ENCODE results near the gene SLC25A18. TPM values are rescaled to one million over a fixed set of nuclear protein-coding genes. Genes with fewer than 3 reads are reported as not detected.
A peak's percentile ranks its signal among the peaks of the same experiment; 100 is the strongest.

SLC25A18 gene
- total and polyA plus RNA-seq, 10 of the 15 experiments (the other 5 are each of a cell fraction or from before 2014, with no cell fraction given), result 0.03 to 0.09 TPM; not detected in 8

- no peak for TF ChIP-seq ZNF622 (IDR thresholded peaks at IDR 0.05)
- TF ChIP-seq IKZF2 (IDR thresholded peaks at IDR 0.05), result peak in 1 of 2 experiments; percentile 11; a peak in 1 of 4 replicates
These were observed 64.7 kb downstream of the SLC25A18 start (continued) for GRCh38 chr22:17627961-17628405.

- ATAC-seq (peak; percentile 100), FAIRE-seq (peak; percentile 100), DNase-seq (ENCODE audit: low read depth, low spot score) (peak; percentile 88)
- ChIA-PET CTCF (interaction anchor here (0.7 to 1.2 kb wide), 3 partner anchors 9 to 448 kb away, joined by 3 to 4 read pairs (median 3); no protein-coding TSS in a partner anchor), SMC1A (ENCODE audit: uncharacterized antibody, unreplicated experiment) (no interaction called here), POLR2A (interaction anchor here (0.7 kb wide), 1 partner anchor 11 kb away, joined by 3 read pairs; no protein-coding TSS in a partner anchor), RAD21 (ENCODE audit: unreplicated experiment) (interaction anchor here (0.7 kb wide), 1 partner anchor 70 kb away, joined by 3 read pairs; no protein-coding TSS in a partner anchor)
- Histone ChIP-seq H4K20me1 (ENCODE audit: control insufficient read depth, insufficient read depth) (no peaks in the 10 kb centered on the region), H2AFZ (ENCODE audit: control insufficient read depth, low read depth, low read length) (peak within 1 kb of the TSS; percentile 90), H3K36me3 (ENCODE audit: control insufficient read depth in 2 of 2, insufficient read depth in 2 of 2, low read length in 1 of 2) (peaks cover 0 to 3% of the 10 kb centered on the region in 2 experiments; a peak in 1 of 4 replicates), H3K79me2 (ENCODE audit: control insufficient read depth, insufficient read depth, low read length) (peaks cover 27% of the 10 kb centered on the region), H3K27me3 (replicated peaks in 1 of 2; ENCODE audit: control insufficient read depth in 2 of 2, insufficient read depth in 2 of 2, low read length in 1 of 2) (no peaks in the 10 kb centered on the region), H3K27ac (ENCODE audit: control insufficient read depth, insufficient read depth) (peak within 1 kb of the TSS; percentile 76), H3K4me1 (ENCODE audit: control insufficient read depth, insufficient read depth, low read length) (no peaks in the 10 kb centered on the region), H3K9ac (ENCODE audit: control insufficient read depth, insufficient read depth, low read length) (peak within 1 kb of the TSS; percentile 94), H3K9me3 (replicated peaks; ENCODE audit: control insufficient read depth, insufficient read depth, low read length) (no peaks in the 10 kb centered on the region), H3K4me3 (peak within 1 kb of the TSS; percentile 98), H3K4me2 (ENCODE audit: control insufficient read depth, insufficient read depth) (peak within 1 kb of the TSS; percentile 77)
- in situ Hi-C loops (cut with MboI), result loop anchor here (25.0 kb wide), 1 partner anchor 1809 kb away; the partner anchor contains the start of genes C22orf39, HIRA and MRPL40
- no TSS peak for BruUV-seq (replicated peaks)
- intact Hi-C loops (cut with micrococcal nuclease; ENCODE audit: unreplicated experiment), result loop anchor here (5.0 kb wide), 1 partner anchor 149 kb away; no protein-coding TSS in a partner anchor
- WGBS (ENCODE audit: insufficient coverage, insufficient replicate concordance, low lambda C conversion rate, missing lambda C conversion rate), result under 1% methylated on average over 45 of the region's 45 CpGs
- TF ChIP-seq TCF12 (IDR thresholded peaks at IDR 0.05; ENCODE audit: low read depth, low read length), result no peak
- no peak for TF ChIP-seq MEF2A (IDR thresholded peaks at IDR 0.05; ENCODE audit: insufficient read depth, low read depth, low read length)
- no peak for TF ChIP-seq KAT2A (conservative IDR thresholded peaks at IDR 0.05; ENCODE audit: control insufficient read depth, low read depth, low read length)
- TF ChIP-seq POU2F2 (IDR thresholded peaks at IDR 0.05; ENCODE audit: borderline replicate concordance, low read depth, low read length), result 0 out of 3 replicates have a peak, but pooled peaks have one; percentile 16
- TF ChIP-seq RELB (IDR thresholded peaks at IDR 0.05; ENCODE audit: low read depth), result peak; percentile 79
- TF ChIP-seq CEBPB (IDR thresholded peaks at IDR 0.05; ENCODE audit: borderline replicate concordance in 1 of 2, low read depth in 2 of 2, low read length in 2 of 2), result no peak
- peak; percentile 51; the same call in 1 of the 2 replicates for TF ChIP-seq HCFC1 (IDR thresholded peaks at IDR 0.05; ENCODE audit: low read length)
- no peak for TF ChIP-seq NRF1 (conservative IDR thresholded peaks at IDR 0.05; ENCODE audit: low read depth, low read length)
- TF ChIP-seq NBN (IDR thresholded peaks at IDR 0.05), result peak; percentile 65; the same call in 1 of the 2 replicates
- peak; percentile 83 to 86 for TF ChIP-seq IKZF2 (IDR thresholded peaks at IDR 0.05)
- peak; percentile 94 for TF ChIP-seq GABPA (IDR thresholded peaks at IDR 0.05; ENCODE audit: low read depth)
- TF ChIP-seq MYB (IDR thresholded peaks at IDR 0.05; ENCODE audit: borderline replicate concordance, low read depth, low read length), result no peak
- peak; percentile 69; the same call in 1 of the 2 replicates for TF ChIP-seq ASH2L (IDR thresholded peaks at IDR 0.05; ENCODE audit: borderline replicate concordance, low read depth)
- peak; percentile 24 for TF ChIP-seq SIX5 (IDR thresholded peaks at IDR 0.05; ENCODE audit: low read depth, low read length, severe bottlenecking)
- TF ChIP-seq ELK1 (IDR thresholded peaks at IDR 0.05; ENCODE audit: low read depth, low read length), result peak; percentile 92
- TF ChIP-seq PML (IDR thresholded peaks at IDR 0.05; ENCODE audit: low read length), result peak; percentile 73; the same call in 1 of the 2 replicates
- peak; percentile 30; the same call in 1 of the 2 replicates for TF ChIP-seq PKNOX1 (IDR thresholded peaks at IDR 0.05)
These were observed 65.3 kb downstream of the SLC25A18 start, which contains the start of gene ATP6V1E1 for GRCh38 chr22:17628406-17629172. Gene ATP6V1E1, minus strand, starts transcription at chr22:17628749. Its CDS starts 114 bp downstream, at chr22:17628635.
